ENCODE data around the gene TOM1L2.

GRCh38 chr17:17845046-17845775 is 127.0 kb downstream of the TOM1L2 start:
- TF ChIP-seq CTCF (conservative IDR thresholded peaks at IDR 0.05 in 1 of 2, IDR thresholded peaks at IDR 0.05 in 1 of 2; ENCODE audit: low read depth in 1 of 2, low read length in 2 of 2): no peak
- no peak for TF ChIP-seq EZH2 (IDR thresholded peaks at IDR 0.05; ENCODE audit: low read length, missing control alignments)

All from fibroblast of lung (primary cell).